Activated CD4-positive, alpha-beta T cell treated with anti-CD3 and anti-CD28 coated beads for 36 hours (primary cell): Measurements from ENCODE around the gene TFF2. TPM values are rescaled to one million over a fixed set of nuclear protein-coding genes. Genes with fewer than 3 reads are reported as not detected.

ENCODE experiments used
- ATAC-seq: fragments of 200-7000 bp; cut with Tn5 transposase; one replicate; pipeline ENCODE4 v1.10.0; 2021; ENCODE audit warnings: mild to moderate bottlenecking, moderate library complexity
- CTCF ChIA-PET: fragments of 350-600 bp; sonication (Branson Sonifier 250); formaldehyde crosslinking; loops from one replicate; lab custom pipeline; 2021; ENCODE audit warnings: antibody characterized with exemption; lab: Charles Lee
- POLR2A ChIA-PET: fragments of 350-600 bp; sonication (Branson Sonifier 250); formaldehyde crosslinking; loops from one replicate; lab custom pipeline; 2021; ENCODE audit warnings: antibody characterized with exemption, inconsistent platforms; lab: Charles Lee
- DNase-seq: peaks from one replicate; pipeline ENCODE4 v3.0.0-alpha.2; 2020
- H3K27ac Mint-ChIP-seq: one replicate; pipeline ENCODE4 v1.8.0; 2021; ENCODE audit warnings: mixed read lengths
- H3K27me3 Mint-ChIP-seq: one replicate; pipeline ENCODE4 v1.8.0; 2021; ENCODE audit warnings: mixed read lengths
- H3K36me3 Mint-ChIP-seq: one replicate; pipeline ENCODE4 v1.8.0; 2021; ENCODE audit warnings: low read depth, mixed read lengths
- H3K4me1 Mint-ChIP-seq: one replicate; pipeline ENCODE4 v1.8.0; 2021; ENCODE audit warnings: mixed read lengths
- H3K4me3 Mint-ChIP-seq: one replicate; pipeline ENCODE4 v1.8.0; 2021; ENCODE audit warnings: mild to moderate bottlenecking, moderate library complexity, mixed read lengths
- H3K9me3 Mint-ChIP-seq: one replicate; pipeline ENCODE4 v1.8.0; 2021; ENCODE audit warnings: low read depth, mixed read lengths
- intact Hi-C, 2 experiments: fragments of 100-400 bp; cut with DNase I in 1 of 2; cut with micrococcal nuclease in 1 of 2; formaldehyde crosslinking; loops; one replicate each; pipeline versions ENCODE4 v1.14.2 to v1.15.1; 2022 to 2024; cut with DNase I, micrococcal nuclease
- total RNA-seq, 2 experiments: library from RNA; stranded (reverse); gene quantifications; one replicate each; pipeline ENCODE4 v1.2.3, GENCODE V29; 2021

TFF2 gene
- total RNA-seq, 2 experiments from 2014 or later, result not detected

GRCh38 chr21:42375506-42375905 is 24.7 kb upstream of the TFF2 start:
- Mint-ChIP-seq H3K4me1 (peaks cover 50% of the 10 kb centered on the region), H3K36me3 (peaks cover 75% of the 10 kb centered on the region), H3K27ac (peak overlapping the region; percentile 92), H3K27me3 (no peaks in the 10 kb centered on the region), H3K4me3 (peak overlapping the region; percentile 57), H3K9me3 (no peaks in the 10 kb centered on the region)
- DNase-seq (no peak), ATAC-seq (no peak)
- intact Hi-C loops, result loop anchor here in 1 of 2 experiments (2.0 kb wide), 2 partner anchors 17 to 37 kb away; no protein-coding TSS in a partner anchor
- ChIA-PET POLR2A (interaction anchor here (0.8 to 0.9 kb wide), 3 partner anchors 17 to 46 kb away, joined by 3 to 5 read pairs (median 4); no protein-coding TSS in a partner anchor), CTCF (interaction anchor here (1.6 to 3.0 kb wide), 3 partner anchors 14 to 37 kb away, joined by 7 to 11 read pairs (median 9); no protein-coding TSS in a partner anchor)

- ChIA-PET CTCF (interaction anchor here (0.6 to 3.0 kb wide), 5 partner anchors 9 to 36 kb away, joined by 3 to 11 read pairs (median 7); no protein-coding TSS in a partner anchor), POLR2A (interaction anchor here (0.6 to 3.3 kb wide), 4 partner anchors 18 to 47 kb away, joined by 3 to 15 read pairs (median 4); partner anchors contain the start of gene UBASH3A)
- H3K9me3 Mint-ChIP-seq, result no peaks in the 10 kb centered on the region
- peaks cover 50% of the 10 kb centered on the region for H3K4me1 Mint-ChIP-seq
- ATAC-seq (peak; percentile 31), DNase-seq (peak; percentile 47)
- intact Hi-C loops, result loop anchor here (2.0 to 5.0 kb wide), 4 partner anchors 18 to 38 kb away; no protein-coding TSS in a partner anchor
- H3K27me3 Mint-ChIP-seq, result no peaks in the 10 kb centered on the region
- peak overlapping the region; percentile 92 for H3K27ac Mint-ChIP-seq
- H3K4me3 Mint-ChIP-seq, result peak overlapping the region; percentile 57
- H3K36me3 Mint-ChIP-seq, result peaks cover 69% of the 10 kb centered on the region
Measured at GRCh38 chr21:42374864-42375499, 24.2 kb upstream of the TFF2 start.

- intact Hi-C loops, result loop anchor here (2.0 to 5.0 kb wide), 4 partner anchors 18 to 37 kb away; no protein-coding TSS in a partner anchor
- no peaks in the 10 kb centered on the region for H3K27me3 Mint-ChIP-seq
- CTCF ChIA-PET, result interaction anchor here (0.6 to 3.0 kb wide), 6 partner anchors 10 to 36 kb away, joined by 3 to 11 read pairs (median 6); no protein-coding TSS in a partner anchor
Measured at GRCh38 chr21:42374457-42374856, 23.7 kb upstream of the TFF2 start.

GRCh38 chr21:42373908-42374455 is 23.2 kb upstream of the TFF2 start:
- ATAC-seq, result no peak
- Mint-ChIP-seq H3K27me3 (no peaks in the 10 kb centered on the region), H3K4me1 (peaks cover 50% of the 10 kb centered on the region), H3K9me3 (no peaks in the 10 kb centered on the region), H3K4me3 (peak overlapping the region; percentile 39), H3K27ac (peak overlapping the region; percentile 92), H3K36me3 (peaks cover 64% of the 10 kb centered on the region)
- no peak for DNase-seq
- ChIA-PET CTCF (interaction anchor here (0.5 to 3.0 kb wide), 10 partner anchors 10 to 121 kb away, joined by 3 to 11 read pairs (median 4); no protein-coding TSS in a partner anchor), POLR2A (interaction anchor here (0.6 to 3.3 kb wide), 6 partner anchors 19 to 96 kb away, joined by 3 to 15 read pairs (median 4); partner anchors contain the start of gene UBASH3A)
- intact Hi-C loops, result loop anchor here (1.0 to 5.0 kb wide), 6 partner anchors 19 to 75 kb away; no protein-coding TSS in a partner anchor

More at GRCh38 chr21:42374457-42374856, 23.7 kb upstream of the TFF2 start:
- Mint-ChIP-seq H3K36me3 (peaks cover 67% of the 10 kb centered on the region), H3K27ac (peak overlapping the region; percentile 92), H3K4me3 (peak overlapping the region; percentile 39), H3K4me1 (peaks cover 50% of the 10 kb centered on the region), H3K9me3 (no peaks in the 10 kb centered on the region)
- ATAC-seq (peak; percentile 27), DNase-seq (no peak)
- POLR2A ChIA-PET, result interaction anchor here (0.6 to 3.3 kb wide), 6 partner anchors 19 to 95 kb away, joined by 3 to 15 read pairs (median 4); partner anchors contain the start of gene UBASH3A

GRCh38 chr21:42373196-42373907 is 22.6 kb upstream of the TFF2 start:
- H3K9me3 Mint-ChIP-seq, result no peaks in the 10 kb centered on the region
- intact Hi-C loops, result loop anchor here (1.0 to 5.0 kb wide), 4 partner anchors 34 to 75 kb away; no protein-coding TSS in a partner anchor
- H3K4me1 Mint-ChIP-seq, result peaks cover 52% of the 10 kb centered on the region
- ChIA-PET POLR2A (interaction anchor here (0.6 to 3.3 kb wide), 4 partner anchors 20 to 50 kb away, joined by 3 to 15 read pairs (median 4); partner anchors contain the start of gene UBASH3A), CTCF (interaction anchor here (0.5 to 3.0 kb wide), 8 partner anchors 12 to 120 kb away, joined by 3 to 11 read pairs (median 4); no protein-coding TSS in a partner anchor)
- peak; percentile 76 for ATAC-seq
- peak overlapping the region; percentile 37 for H3K4me3 Mint-ChIP-seq
- DNase-seq, result peak; percentile 78
- H3K27me3 Mint-ChIP-seq, result no peaks in the 10 kb centered on the region
- peaks cover 61% of the 10 kb centered on the region for H3K36me3 Mint-ChIP-seq
- peak overlapping the region; percentile 92 for H3K27ac Mint-ChIP-seq

GRCh38 chr21:42370894-42371654 is 20.3 kb upstream of the TFF2 start:
- Mint-ChIP-seq H3K9me3 (no peaks in the 10 kb centered on the region), H3K4me1 (peaks cover 54% of the 10 kb centered on the region), H3K4me3 (peak overlapping the region; percentile 9), H3K27me3 (no peaks in the 10 kb centered on the region), H3K27ac (peak overlapping the region; percentile 59), H3K36me3 (peaks cover 39% of the 10 kb centered on the region)
- ATAC-seq (no peak), DNase-seq (no peak)
- ChIA-PET POLR2A (no interaction called here), CTCF (interaction anchor here (2.4 kb wide), 1 partner anchor 11 kb away, joined by 6 read pairs; no protein-coding TSS in a partner anchor)
- intact Hi-C loops, result loop anchor here (1.0 to 5.0 kb wide), 3 partner anchors 34 to 37 kb away; no protein-coding TSS in a partner anchor

- no peak overlapping the region for H3K4me3 Mint-ChIP-seq
- POLR2A ChIA-PET, result no interaction called here
Measured at GRCh38 chr21:42369821-42370220, 19.0 kb upstream of the TFF2 start.

GRCh38 chr21:42367367-42368165 is 16.8 kb upstream of the TFF2 start:
- CTCF ChIA-PET, result interaction anchor here (0.5 to 1.4 kb wide), 8 partner anchors 11 to 100 kb away, joined by 3 to 4 read pairs (median 3); no protein-coding TSS in a partner anchor
- H3K4me3 Mint-ChIP-seq, result no peak overlapping the region

More at GRCh38 chr21:42369821-42370220, 19.0 kb upstream of the TFF2 start:
- peak overlapping the region; percentile 8 for H3K27ac Mint-ChIP-seq
- H3K27me3 Mint-ChIP-seq, result no peaks in the 10 kb centered on the region
- H3K9me3 Mint-ChIP-seq, result no peaks in the 10 kb centered on the region
- ATAC-seq (no peak), DNase-seq (no peak)
- peaks cover 33% of the 10 kb centered on the region for H3K36me3 Mint-ChIP-seq
- CTCF ChIA-PET, result interaction anchor here (0.6 kb wide), 1 partner anchor 75 kb away, joined by 3 read pairs; no protein-coding TSS in a partner anchor
- H3K4me1 Mint-ChIP-seq, result peaks cover 43% of the 10 kb centered on the region
- intact Hi-C loops, result loop anchor here (1.0 to 5.0 kb wide), 3 partner anchors 33 to 37 kb away; no protein-coding TSS in a partner anchor

GRCh38 chr21:42366292-42367010 is 15.7 kb upstream of the TFF2 start, which contains the start of gene TFF1:
TFF1 (minus strand) TSS chr21:42366535; CDS start chr21:42366495, 40 bp downstream.
- POLR2A ChIA-PET, result no interaction called here
- no peaks in the 10 kb centered on the region for H3K9me3 Mint-ChIP-seq
- H3K36me3 Mint-ChIP-seq, result peaks cover 9% of the 10 kb centered on the region
- no peak within 1 kb of the TSS for H3K4me3 Mint-ChIP-seq
- H3K27ac Mint-ChIP-seq, result no peak within 1 kb of the TSS
- intact Hi-C loops, result no loop called here
- ATAC-seq, result no peak
- CTCF ChIA-PET, result interaction anchor here (0.6 to 0.7 kb wide), 3 partner anchors 39 to 262 kb away, joined by 3 to 5 read pairs (median 4); no protein-coding TSS in a partner anchor
- DNase-seq, result no peak
- H3K27me3 Mint-ChIP-seq, result no peaks in the 10 kb centered on the region
- H3K4me1 Mint-ChIP-seq, result peaks cover 16% of the 10 kb centered on the region

More at GRCh38 chr21:42367367-42368165, 16.8 kb upstream of the TFF2 start:
- Mint-ChIP-seq H3K9me3 (no peaks in the 10 kb centered on the region), H3K27me3 (no peaks in the 10 kb centered on the region), H3K4me1 (peaks cover 21% of the 10 kb centered on the region), H3K27ac (peak overlapping the region; percentile 83), H3K36me3 (peaks cover 20% of the 10 kb centered on the region)
- DNase-seq (no peak), ATAC-seq (peak; percentile 13)
- POLR2A ChIA-PET, result interaction anchor here (0.7 kb wide), 1 partner anchor 26 kb away, joined by 8 read pairs; no protein-coding TSS in a partner anchor
- intact Hi-C loops, result no loop called here
